ENCODE results near the gene C5orf46.
"Not testable (repeated sequence)": the region's sequence is repeated elsewhere in the genome, so short reads cannot be mapped to it uniquely, and the experiment has no call there.

DNA sequence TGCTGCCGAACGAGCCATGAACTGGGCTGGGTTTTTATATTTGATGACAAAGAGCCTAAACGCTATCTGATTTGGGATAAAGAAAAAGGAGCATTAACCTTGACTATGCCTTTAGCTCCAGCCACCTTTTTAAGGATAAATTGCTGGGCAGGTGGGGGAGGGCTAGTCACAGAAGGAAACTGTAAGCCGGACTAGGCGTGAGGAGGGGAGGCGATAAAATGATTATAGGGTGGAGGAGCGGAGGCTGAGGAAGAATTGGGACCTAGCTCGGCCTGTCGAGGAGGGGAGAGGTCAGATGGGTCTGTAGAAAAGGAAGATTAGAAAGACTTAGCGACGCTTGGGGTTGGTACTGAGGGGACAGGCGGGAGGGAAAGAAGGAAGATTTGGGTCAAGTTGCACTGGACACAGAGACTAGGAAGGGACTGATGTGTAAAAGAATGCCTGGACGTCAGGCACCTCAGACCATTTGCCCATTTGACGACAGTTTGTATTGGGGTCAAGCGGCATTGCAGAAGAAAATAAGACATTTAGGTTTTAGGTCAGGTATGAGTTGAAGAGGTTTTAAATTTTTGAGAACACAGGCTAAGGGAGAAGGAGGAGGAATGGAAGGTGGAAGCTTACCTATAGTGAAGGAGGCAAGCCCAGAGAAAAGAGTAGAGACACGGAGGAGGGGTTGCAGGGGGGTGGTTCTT, 33.4 kb downstream of the C5orf46 start:
- TF ChIP-seq CTCF (conservative IDR thresholded peaks at IDR 0.05; ENCODE audit: low read depth, low read length); EZH2 (IDR thresholded peaks at IDR 0.05; ENCODE audit: low read length, unreplicated experiment); EZH2phosphoT487 (IDR thresholded peaks at IDR 0.05; ENCODE audit: borderline replicate concordance, low read length): not testable (repeated sequence)

Measured in PC-3 (cell line).